SKM-1 treated with dmso at 0.1 percent for 144 hours (cell line): Measurements from ENCODE around the gene NUDT21.
"Not testable (repeated sequence)": the region's sequence is repeated elsewhere in the genome, so short reads cannot be mapped to it uniquely, and the experiment has no call there.

Source experiments
- DNase-seq: peaks from one replicate; lab custom pipeline; 2025; ENCODE audit not compliant: unreplicated experiment; lab: John Stamatoyannopoulos, UW

The NUDT21 gene

GRCh38 chr16:56380778-56381485, 70.2 kb downstream of the NUDT21 start:
- DNase-seq: not testable (repeated sequence)
